Measurements from ENCODE around the gene FLRT1.

The FLRT1 gene

GRCh38 chr11:64072403-64072802 lies 36.7 kb downstream of the FLRT1 start:
- TF ChIP-seq, protein P1, sequence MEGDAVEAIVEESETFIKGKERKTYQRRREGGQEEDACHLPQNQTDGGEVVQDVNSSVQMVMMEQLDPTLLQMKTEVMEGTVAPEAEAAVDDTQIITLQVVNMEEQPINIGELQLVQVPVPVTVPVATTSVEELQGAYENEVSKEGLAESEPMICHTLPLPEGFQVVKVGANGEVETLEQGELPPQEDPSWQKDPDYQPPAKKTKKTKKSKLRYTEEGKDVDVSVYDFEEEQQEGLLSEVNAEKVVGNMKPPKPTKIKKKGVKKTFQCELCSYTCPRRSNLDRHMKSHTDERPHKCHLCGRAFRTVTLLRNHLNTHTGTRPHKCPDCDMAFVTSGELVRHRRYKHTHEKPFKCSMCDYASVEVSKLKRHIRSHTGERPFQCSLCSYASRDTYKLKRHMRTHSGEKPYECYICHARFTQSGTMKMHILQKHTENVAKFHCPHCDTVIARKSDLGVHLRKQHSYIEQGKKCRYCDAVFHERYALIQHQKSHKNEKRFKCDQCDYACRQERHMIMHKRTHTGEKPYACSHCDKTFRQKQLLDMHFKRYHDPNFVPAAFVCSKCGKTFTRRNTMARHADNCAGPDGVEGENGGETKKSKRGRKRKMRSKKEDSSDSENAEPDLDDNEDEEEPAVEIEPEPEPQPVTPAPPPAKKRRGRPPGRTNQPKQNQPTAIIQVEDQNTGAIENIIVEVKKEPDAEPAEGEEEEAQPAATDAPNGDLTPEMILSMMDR (IDR thresholded peaks at IDR 0.05; ENCODE audit: control extremely low read depth, extremely low read depth, low read depth, missing control alignments), result no peak
- CTCF ChIA-PET, result no interaction called here
- no peak for DNase-seq (ENCODE audit: extremely low spot score)
- POLR2A ChIA-PET, result no interaction called here

DNA sequence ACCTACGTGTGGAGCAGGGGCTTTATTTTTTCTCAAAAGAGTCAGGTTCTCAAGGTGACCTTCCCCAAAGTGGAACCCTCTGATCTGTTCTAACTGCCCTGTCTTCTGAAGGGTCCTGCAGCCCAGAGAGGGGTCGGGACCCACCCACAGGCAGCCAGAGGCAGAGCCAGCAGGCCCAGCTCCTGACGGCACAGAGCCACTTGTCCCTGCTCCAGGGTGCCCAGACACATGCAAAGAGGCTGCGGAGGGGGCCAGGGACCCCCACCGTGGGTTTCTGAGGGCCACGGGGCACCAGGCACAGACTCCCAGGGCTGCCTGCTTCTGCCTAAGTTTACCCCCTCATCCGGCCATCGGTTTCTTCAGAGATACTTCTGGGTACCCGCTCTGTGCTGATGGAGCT lies 37.1 kb downstream of the FLRT1 start:
- ChIA-PET POLR2A (no interaction called here), CTCF (no interaction called here)
- TF ChIP-seq, protein P1 (IDR thresholded peaks at IDR 0.05; ENCODE audit: control extremely low read depth, extremely low read depth, low read depth, missing control alignments), result no peak
- DNase-seq (ENCODE audit: extremely low spot score), result no peak

DNA sequence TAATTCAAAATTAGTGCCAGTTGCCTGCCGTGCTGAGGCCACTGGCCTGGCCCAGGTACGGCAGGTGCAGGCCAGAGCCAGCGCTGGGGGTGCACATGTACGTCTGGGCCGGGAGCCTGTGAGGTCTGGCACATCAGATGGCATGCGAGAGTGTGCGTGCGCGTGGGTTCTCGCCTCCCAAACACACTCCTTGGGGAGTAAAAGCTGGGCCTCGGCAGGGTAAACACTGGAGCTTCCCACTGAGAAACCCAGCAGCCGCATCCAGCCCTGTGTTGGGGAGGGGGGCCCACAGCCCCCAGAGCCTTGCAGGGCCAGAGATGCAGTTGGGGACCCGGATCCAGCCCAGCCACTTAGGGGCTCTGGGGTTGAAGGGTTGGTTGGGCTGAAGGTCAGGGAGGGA lies 37.8 kb downstream of the FLRT1 start:
- CTCF ChIA-PET, result no interaction called here
- TF ChIP-seq, protein P1 (IDR thresholded peaks at IDR 0.05; ENCODE audit: control extremely low read depth, extremely low read depth, low read depth, missing control alignments), result no peak
- DNase-seq (ENCODE audit: extremely low spot score), result no peak
- POLR2A ChIA-PET, result no interaction called here

GRCh38 chr11:64074239-64074638 lies 38.5 kb downstream of the FLRT1 start:
- no peak for DNase-seq (ENCODE audit: extremely low spot score)
- ChIA-PET CTCF (interaction anchor here (0.9 to 1.2 kb wide), 2 partner anchors 11 to 74 kb away, joined by 3 read pairs; no protein-coding TSS in a partner anchor), POLR2A (no interaction called here)

DNA sequence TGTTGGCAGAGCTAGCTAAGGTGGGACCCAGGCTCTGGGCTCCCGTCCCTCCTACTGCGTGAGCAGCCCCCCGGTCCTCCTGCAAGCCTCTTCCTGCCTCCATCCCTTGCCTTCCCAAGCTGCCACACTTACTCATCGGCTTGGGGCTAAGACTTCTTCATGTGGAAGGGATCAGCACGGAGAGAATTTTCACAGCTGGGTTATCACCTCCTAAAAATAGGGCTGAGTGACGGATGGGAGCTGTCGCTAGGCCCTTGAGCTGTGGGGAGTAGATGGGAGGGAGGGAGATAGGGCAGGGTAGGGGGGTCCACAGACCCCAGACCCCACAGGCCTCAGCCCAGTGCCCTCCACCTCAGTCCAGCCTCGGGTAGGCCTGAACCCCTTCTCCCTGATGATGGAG lies 41.0 kb downstream of the FLRT1 start:
- POLR2A ChIA-PET, result no interaction called here
- TF ChIP-seq, protein P1 (IDR thresholded peaks at IDR 0.05; ENCODE audit: control extremely low read depth, extremely low read depth, low read depth, missing control alignments), result no peak
- no peak for DNase-seq (ENCODE audit: extremely low spot score)
- CTCF ChIA-PET, result no interaction called here

More at GRCh38 chr11:64074239-64074638, 38.5 kb downstream of the FLRT1 start:
- TF ChIP-seq, protein P1 (IDR thresholded peaks at IDR 0.05; ENCODE audit: control extremely low read depth, extremely low read depth, low read depth, missing control alignments), result no peak

GRCh38 chr11:64077607-64078006 lies 41.9 kb downstream of the FLRT1 start:
- ChIA-PET POLR2A (no interaction called here), CTCF (no interaction called here)
- no peak for DNase-seq (ENCODE audit: extremely low spot score)
- TF ChIP-seq, protein P1 (IDR thresholded peaks at IDR 0.05; ENCODE audit: control extremely low read depth, extremely low read depth, low read depth, missing control alignments), result no peak

DNA sequence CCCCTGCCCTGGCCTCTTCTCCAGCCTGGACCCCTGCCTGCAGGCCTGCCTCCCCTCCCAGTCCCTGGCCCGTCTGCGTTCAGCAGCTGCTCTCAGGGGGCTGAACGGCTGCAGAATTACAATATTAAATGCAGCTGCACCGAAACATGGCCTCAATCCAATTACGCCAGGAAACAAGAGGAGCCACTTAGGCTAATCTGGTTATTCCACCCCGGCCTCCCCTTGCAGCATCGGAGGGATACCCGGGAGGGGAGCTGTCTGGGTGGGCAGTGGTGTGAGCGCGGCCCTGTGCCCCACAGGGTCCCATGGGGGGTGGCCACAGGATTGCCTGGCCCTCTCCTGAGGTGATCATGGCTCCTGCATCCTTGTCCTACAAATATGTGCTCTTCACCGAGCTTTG lies 42.6 kb downstream of the FLRT1 start:
- ChIA-PET POLR2A (no interaction called here), CTCF (no interaction called here)
- TF ChIP-seq, protein P1 (IDR thresholded peaks at IDR 0.05; ENCODE audit: control extremely low read depth, extremely low read depth, low read depth, missing control alignments), result no peak
- no peak for DNase-seq (ENCODE audit: extremely low spot score)
